ENCODE data around the gene CLEC2A.

CLEC2A gene

GRCh38 chr12:9948606-9949296, 16.6 kb upstream of the CLEC2A start:
- FAIRE-seq: no peak
- TF ChIP-seq, protein P1, sequence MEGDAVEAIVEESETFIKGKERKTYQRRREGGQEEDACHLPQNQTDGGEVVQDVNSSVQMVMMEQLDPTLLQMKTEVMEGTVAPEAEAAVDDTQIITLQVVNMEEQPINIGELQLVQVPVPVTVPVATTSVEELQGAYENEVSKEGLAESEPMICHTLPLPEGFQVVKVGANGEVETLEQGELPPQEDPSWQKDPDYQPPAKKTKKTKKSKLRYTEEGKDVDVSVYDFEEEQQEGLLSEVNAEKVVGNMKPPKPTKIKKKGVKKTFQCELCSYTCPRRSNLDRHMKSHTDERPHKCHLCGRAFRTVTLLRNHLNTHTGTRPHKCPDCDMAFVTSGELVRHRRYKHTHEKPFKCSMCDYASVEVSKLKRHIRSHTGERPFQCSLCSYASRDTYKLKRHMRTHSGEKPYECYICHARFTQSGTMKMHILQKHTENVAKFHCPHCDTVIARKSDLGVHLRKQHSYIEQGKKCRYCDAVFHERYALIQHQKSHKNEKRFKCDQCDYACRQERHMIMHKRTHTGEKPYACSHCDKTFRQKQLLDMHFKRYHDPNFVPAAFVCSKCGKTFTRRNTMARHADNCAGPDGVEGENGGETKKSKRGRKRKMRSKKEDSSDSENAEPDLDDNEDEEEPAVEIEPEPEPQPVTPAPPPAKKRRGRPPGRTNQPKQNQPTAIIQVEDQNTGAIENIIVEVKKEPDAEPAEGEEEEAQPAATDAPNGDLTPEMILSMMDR (IDR thresholded peaks at IDR 0.05; ENCODE audit: insufficient read depth, missing control alignments): no peak
- DNase-seq (ENCODE audit: insufficient read length, low spot score): no peak

- FAIRE-seq (no peak), DNase-seq (ENCODE audit: insufficient read length, low spot score) (no peak)
- TF ChIP-seq, protein P1 (IDR thresholded peaks at IDR 0.05; ENCODE audit: insufficient read depth, missing control alignments): no peak
Observed at GRCh38 chr12:9947674-9948073, 15.5 kb upstream of the CLEC2A start.

DNA sequence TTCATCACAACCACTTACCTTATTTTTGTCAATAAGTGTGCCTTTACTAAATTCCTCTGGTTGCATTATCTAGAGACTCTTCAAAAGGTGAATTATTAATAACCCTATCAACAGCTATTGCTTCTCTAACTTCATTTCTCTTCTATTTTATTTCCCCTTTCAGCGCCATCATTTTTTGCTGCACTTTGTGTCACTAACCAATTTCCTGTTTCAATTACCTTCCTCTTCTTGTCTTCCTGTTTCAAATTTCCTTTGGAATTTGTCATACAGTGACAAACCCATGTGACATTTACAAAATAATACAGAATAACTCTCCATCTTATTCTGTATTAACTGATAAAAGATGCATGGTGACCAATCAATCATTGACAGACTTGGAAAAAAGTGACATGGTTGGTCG, 12.2 kb upstream of the CLEC2A start:
- no peak for FAIRE-seq
- no peak for DNase-seq (ENCODE audit: insufficient read length, low spot score)
- TF ChIP-seq, protein P1 (IDR thresholded peaks at IDR 0.05; ENCODE audit: insufficient read depth, missing control alignments): no peak

GRCh38 chr12:9943240-9943639, 11.1 kb upstream of the CLEC2A start:
- DNase-seq (ENCODE audit: insufficient read length, low spot score) (no peak), FAIRE-seq (no peak)
- TF ChIP-seq, protein P1 (IDR thresholded peaks at IDR 0.05; ENCODE audit: insufficient read depth, missing control alignments): no peak

- FAIRE-seq (no peak), DNase-seq (ENCODE audit: insufficient read length, low spot score) (no peak)
- TF ChIP-seq, protein P1 (IDR thresholded peaks at IDR 0.05; ENCODE audit: insufficient read depth, missing control alignments): no peak
Observed at GRCh38 chr12:9941838-9942237, 9.7 kb upstream of the CLEC2A start.

DNA sequence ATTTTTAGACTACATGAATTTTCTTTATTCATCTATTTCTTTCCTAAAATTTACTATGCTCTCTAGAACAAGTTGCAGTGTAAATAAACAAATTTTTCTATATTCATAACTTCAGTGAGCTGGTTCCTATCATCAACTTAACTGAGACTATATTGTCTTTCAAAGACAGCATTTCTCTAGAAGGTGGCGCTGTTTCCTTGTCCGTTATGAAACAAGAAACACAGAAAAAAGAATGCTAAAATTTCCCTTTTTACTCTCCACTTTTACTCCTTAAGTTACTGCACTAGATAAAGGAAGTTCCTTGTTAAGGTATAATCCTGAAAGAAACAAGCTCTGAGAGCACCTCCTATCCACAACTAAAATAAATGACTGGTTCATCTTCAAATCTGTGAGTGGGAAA, 8.2 kb upstream of the CLEC2A start:
- FAIRE-seq (no peak), DNase-seq (ENCODE audit: insufficient read length, low spot score) (no peak)
- TF ChIP-seq, protein P1 (IDR thresholded peaks at IDR 0.05; ENCODE audit: insufficient read depth, missing control alignments): peak; percentile 36

GRCh38 chr12:9936591-9936990, 4.4 kb upstream of the CLEC2A start:
- TF ChIP-seq, protein P1 (IDR thresholded peaks at IDR 0.05; ENCODE audit: insufficient read depth, missing control alignments): no peak

More at GRCh38 chr12:9936591-9936990, 4.4 kb upstream of the CLEC2A start:
- DNase-seq (ENCODE audit: insufficient read length, low spot score): no peak
- no peak for FAIRE-seq

All from D721Med (cell line).